CD4-positive, CD25-positive, alpha-beta regulatory T cell (primary cell): ENCODE data around the gene DDX10. TPM values are rescaled to one million over a fixed set of nuclear protein-coding genes. Genes with fewer than 3 reads are reported as not detected.
"Not testable (repeated sequence)": the region's sequence is repeated elsewhere in the genome, so short reads cannot be mapped to it uniquely, and the experiment has no call there.

Source experiments
- ATAC-seq, 2 donors: fragments of 150-1000 bp; cut with Tn5 transposase; one replicate each; pipeline ENCODE4 v1.10.0; 2021; ENCODE audit warnings: low read depth in 2 of 2, moderate number of reproducible peaks in 2 of 2, moderate library complexity in 1 of 2
- DNase-seq, 3 donors: peaks; one replicate each; pipeline versions ENCODE4 v3.0.0 to v3.0.0-alpha.2; 2012 to 2022; ENCODE audit warnings: mixed read lengths in 1 of 3
- H3K27ac ChIP-seq: one replicate; pipeline ENCODE4 v1.7.0; 2013; ENCODE audit warnings: mild to moderate bottlenecking, low read length; ENCODE audit not compliant: insufficient read depth, poor library complexity, severe bottlenecking
- H3K27me3 ChIP-seq: one replicate; pipeline ENCODE4 v1.7.0; 2013; ENCODE audit warnings: low read length; ENCODE audit not compliant: control insufficient read depth, insufficient read depth
- H3K36me3 ChIP-seq: one replicate; pipeline ENCODE4 v1.7.0; 2013; ENCODE audit warnings: mild to moderate bottlenecking, low read length, moderate library complexity; ENCODE audit not compliant: control insufficient read depth, insufficient read depth
- H3K4me1 ChIP-seq: 2 replicates; pipeline ENCODE4 v1.7.0; 2013; ENCODE audit warnings: mild to moderate bottlenecking, low read length; ENCODE audit not compliant: insufficient read depth, control insufficient read depth, poor library complexity, severe bottlenecking
- H3K4me3 ChIP-seq: one replicate; pipeline ENCODE4 v1.7.0; 2013; ENCODE audit warnings: low read depth, mild to moderate bottlenecking, low read length, moderate library complexity
- H3K9me3 ChIP-seq, 2 experiments: 1 replicate in 1 of 2; 2 replicates in 1 of 2; pipeline ENCODE4 v1.7.0; 2013; ENCODE audit warnings: low read length in 2 of 2, mild to moderate bottlenecking in 1 of 2, moderate library complexity in 1 of 2; ENCODE audit not compliant: control insufficient read depth in 2 of 2
- H3K27ac Mint-ChIP-seq, 3 donors: one replicate each; pipeline ENCODE4 v1.8.0; 2020 to 2022; ENCODE audit warnings: mild to moderate bottlenecking in 3 of 3, mixed read lengths in 3 of 3, moderate library complexity in 2 of 3
- H3K27me3 Mint-ChIP-seq: one replicate; pipeline ENCODE4 v1.8.0; 2022; ENCODE audit warnings: mild to moderate bottlenecking, mixed read lengths
- H3K36me3 Mint-ChIP-seq: one replicate; pipeline ENCODE4 v1.8.0; 2020; ENCODE audit warnings: mixed read lengths
- H3K4me1 Mint-ChIP-seq, 4 donors: one replicate each; pipeline ENCODE4 v1.8.0; 2020 to 2022; ENCODE audit warnings: mixed read lengths in 4 of 4, mild to moderate bottlenecking in 1 of 4
- H3K4me3 Mint-ChIP-seq, 4 donors: one replicate each; pipeline ENCODE4 v1.8.0; 2020 to 2022; ENCODE audit warnings: mild to moderate bottlenecking in 4 of 4, mixed read lengths in 4 of 4, moderate library complexity in 3 of 4
- H3K9me3 Mint-ChIP-seq, 7 donors: one replicate each; pipeline ENCODE4 v1.8.0; 2020 to 2022; ENCODE audit warnings: mixed read lengths in 7 of 7, mild to moderate bottlenecking in 3 of 7, moderate library complexity in 2 of 7
- polyA plus RNA-seq, 4 donors: library from polyadenylated mRNA; unstranded; fragments of 300-500 nt; fragmentation: Illumina TruSeq; gene quantifications; one replicate each; pipeline ENCODE4 v1.2.3, GENCODE V29; 2021
- total RNA-seq: library from RNA; stranded (reverse); gene quantifications from one replicate; pipeline ENCODE4 v1.2.3, GENCODE V29; 2022

Gene DDX10
- total and polyA plus RNA-seq, 5 donors from 2014 or later = 10.5 to 23.3 (median 14.0) TPM

GRCh38 chr11:108628326-108628725, 36.5 kb upstream of the DDX10 start:
- peaks cover 3% of the 10 kb centered on the region for H3K27me3 ChIP-seq
- no peaks in the 10 kb centered on the region for H3K4me1 ChIP-seq
- Mint-ChIP-seq H3K9me3 (peaks cover 0 to 2% (median 0%) of the 10 kb centered on the region in 7 donors), H3K27me3 (peaks cover 25% of the 10 kb centered on the region), H3K27ac (no peak overlapping the region), H3K36me3 (no peaks in the 10 kb centered on the region), H3K4me1 (peaks cover under 1 to 11% (median 8%) of the 10 kb centered on the region in 4 donors), H3K4me3 (no peak overlapping the region)
- ATAC-seq = no peak
- H3K4me3 ChIP-seq = no peak overlapping the region
- no peak overlapping the region for H3K27ac ChIP-seq
- no peak for DNase-seq
- H3K9me3 ChIP-seq = no peaks in the 10 kb centered on the region
- H3K36me3 ChIP-seq = no peaks in the 10 kb centered on the region

- H3K36me3 Mint-ChIP-seq = no peaks in the 10 kb centered on the region
- no peak overlapping the region for H3K27ac Mint-ChIP-seq
- Histone ChIP-seq H3K36me3 (no peaks in the 10 kb centered on the region), H3K9me3 (no peaks in the 10 kb centered on the region), H3K27ac (no peak overlapping the region), H3K4me3 (no peak overlapping the region), H3K27me3 (peaks cover 3% of the 10 kb centered on the region), H3K4me1 (no peaks in the 10 kb centered on the region)
- ATAC-seq (no peak), DNase-seq (no peak)
- peaks cover 0 to 11% (median 8%) of the 10 kb centered on the region in 4 donors for H3K4me1 Mint-ChIP-seq
- peaks cover 0 to 2% (median 0%) of the 10 kb centered on the region in 7 donors for H3K9me3 Mint-ChIP-seq
- peaks cover 21% of the 10 kb centered on the region for H3K27me3 Mint-ChIP-seq
- H3K4me3 Mint-ChIP-seq = no peak overlapping the region
These were observed 36.1 kb upstream of the DDX10 start for GRCh38 chr11:108628812-108629211.

- Histone ChIP-seq H3K27me3 (peaks cover 3% of the 10 kb centered on the region), H3K36me3 (no peaks in the 10 kb centered on the region), H3K4me3 (no peak overlapping the region), H3K9me3 (no peaks in the 10 kb centered on the region), H3K4me1 (no peaks in the 10 kb centered on the region), H3K27ac (no peak overlapping the region)
- Mint-ChIP-seq H3K36me3 (no peaks in the 10 kb centered on the region), H3K27me3 (peaks cover 24% of the 10 kb centered on the region), H3K9me3 (peaks cover 0 to 2% (median 0%) of the 10 kb centered on the region in 7 donors), H3K4me3 (no peak overlapping the region), H3K27ac (no peak overlapping the region), H3K4me1 (peaks cover 0 to 8% (median 7%) of the 10 kb centered on the region in 4 donors)
- ATAC-seq = no peak
- DNase-seq = no peak
These were observed 35.6 kb upstream of the DDX10 start for GRCh38 chr11:108629274-108629673.

- no peak overlapping the region for H3K27ac Mint-ChIP-seq
- DNase-seq (no peak), ATAC-seq (no peak)
- Histone ChIP-seq H3K27me3 (peaks cover 7% of the 10 kb centered on the region), H3K4me3 (no peak overlapping the region), H3K27ac (no peak overlapping the region), H3K36me3 (no peaks in the 10 kb centered on the region), H3K9me3 (no peaks in the 10 kb centered on the region), H3K4me1 (no peaks in the 10 kb centered on the region)
- H3K4me3 Mint-ChIP-seq = no peak overlapping the region
- H3K36me3 Mint-ChIP-seq = no peaks in the 10 kb centered on the region
- peaks cover 0 to 2% (median 0%) of the 10 kb centered on the region in 7 donors for H3K9me3 Mint-ChIP-seq
- no peaks in the 10 kb centered on the region for H3K4me1 Mint-ChIP-seq
- H3K27me3 Mint-ChIP-seq = peaks cover 30% of the 10 kb centered on the region
These were observed 32.7 kb upstream of the DDX10 start for GRCh38 chr11:108632041-108632704.

DNA sequence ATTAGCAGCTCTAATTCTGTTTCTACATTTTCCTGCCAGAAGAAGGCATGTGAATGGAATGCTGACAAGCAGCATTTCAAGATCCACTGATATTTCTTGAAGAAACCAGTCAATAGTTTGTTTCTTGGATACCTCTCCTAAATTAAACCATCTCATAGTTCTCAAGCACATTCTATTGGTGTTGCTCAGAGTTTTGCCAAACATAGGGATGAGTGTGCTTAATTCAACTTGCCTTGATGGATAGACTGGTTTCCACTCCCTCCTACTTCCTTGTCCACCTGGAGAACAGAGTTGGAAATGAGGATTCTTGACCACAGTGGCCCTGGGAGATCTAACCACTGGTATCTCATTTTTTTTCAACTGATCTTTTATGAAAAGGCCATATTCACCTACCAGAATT, 29.8 kb upstream of the DDX10 start:
- Histone ChIP-seq H3K4me1 (no peaks in the 10 kb centered on the region), H3K36me3 (no peaks in the 10 kb centered on the region), H3K4me3 (no peak overlapping the region), H3K27ac (no peak overlapping the region), H3K9me3 (no peaks in the 10 kb centered on the region), H3K27me3 (peaks cover 11% of the 10 kb centered on the region)
- Mint-ChIP-seq H3K9me3 (peaks cover 0 to 2% (median 0%) of the 10 kb centered on the region in 7 donors), H3K27ac (no peak overlapping the region), H3K4me1 (no peaks in the 10 kb centered on the region), H3K36me3 (no peaks in the 10 kb centered on the region), H3K27me3 (peaks cover 37% of the 10 kb centered on the region), H3K4me3 (no peak overlapping the region)
- DNase-seq (no peak), ATAC-seq (no peak)

GRCh38 chr11:108636222-108636621, 28.6 kb upstream of the DDX10 start:
- Mint-ChIP-seq H3K4me3 (no peak overlapping the region), H3K27ac (no peak overlapping the region), H3K36me3 (no peaks in the 10 kb centered on the region), H3K9me3 (peaks cover 0 to 1% (median 0%) of the 10 kb centered on the region in 7 donors), H3K4me1 (no peaks in the 10 kb centered on the region), H3K27me3 (peaks cover 40% of the 10 kb centered on the region)
- Histone ChIP-seq H3K27me3 (peaks cover 8% of the 10 kb centered on the region), H3K4me1 (no peaks in the 10 kb centered on the region), H3K36me3 (no peaks in the 10 kb centered on the region), H3K4me3 (no peak overlapping the region), H3K9me3 (no peaks in the 10 kb centered on the region), H3K27ac (no peak overlapping the region)
- DNase-seq (no peak), ATAC-seq (no peak)

DNA sequence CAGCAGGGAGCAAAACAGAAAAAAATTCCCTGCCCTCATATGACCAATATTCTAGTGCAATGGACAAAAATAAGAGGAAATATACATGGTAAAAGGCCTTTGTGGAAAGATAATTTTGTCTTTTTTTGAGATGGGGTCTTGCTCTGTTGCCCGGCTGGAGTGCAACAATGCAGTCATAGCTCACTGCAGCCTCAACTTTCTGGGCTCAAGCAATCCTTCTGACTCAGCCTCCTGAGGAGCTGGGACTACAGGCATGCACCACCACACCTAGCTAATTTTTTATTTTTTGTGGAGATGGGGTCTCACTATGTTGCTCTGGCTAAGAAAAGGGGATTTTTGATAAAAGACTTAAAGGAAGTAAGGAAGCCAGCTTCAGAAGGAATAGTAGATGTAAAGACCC, 25.7 kb upstream of the DDX10 start:
- Histone ChIP-seq H3K9me3 (no peaks in the 10 kb centered on the region), H3K27me3 (peaks cover 8% of the 10 kb centered on the region), H3K36me3 (no peaks in the 10 kb centered on the region), H3K27ac (no peak overlapping the region), H3K4me3 (no peak overlapping the region), H3K4me1 (no peaks in the 10 kb centered on the region)
- no peaks in the 10 kb centered on the region for H3K36me3 Mint-ChIP-seq
- peaks cover 33% of the 10 kb centered on the region for H3K27me3 Mint-ChIP-seq
- H3K27ac Mint-ChIP-seq = no peak overlapping the region
- no peaks in the 10 kb centered on the region for H3K4me1 Mint-ChIP-seq
- DNase-seq (no peak), ATAC-seq (no peak)
- H3K9me3 Mint-ChIP-seq = peaks cover 0 to 1% (median 0%) of the 10 kb centered on the region in 7 donors
- H3K4me3 Mint-ChIP-seq = no peak overlapping the region

DNA sequence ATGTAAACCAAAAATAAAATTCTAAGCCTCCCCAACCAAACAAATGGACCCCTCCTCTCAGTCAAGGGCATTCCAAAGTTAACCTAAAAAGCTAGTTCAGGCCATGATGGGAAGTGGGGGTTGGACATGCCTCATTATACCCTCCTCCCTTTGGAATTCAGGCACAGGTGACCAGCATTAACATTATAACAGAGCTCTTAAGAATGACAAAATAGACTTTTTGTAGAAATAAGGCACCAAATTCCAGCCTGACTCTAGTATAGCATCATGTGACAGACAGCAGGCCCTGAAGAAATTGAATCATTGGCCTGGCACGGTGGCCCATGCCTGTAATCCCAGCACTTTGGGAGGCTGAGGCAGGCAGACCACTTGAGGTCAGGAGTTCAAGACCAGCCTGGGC, 23.1 kb upstream of the DDX10 start:
- not testable (repeated sequence) for H3K4me3 Mint-ChIP-seq, DNase-seq, H3K9me3 Mint-ChIP-seq, H3K27ac Mint-ChIP-seq, H3K4me1 Mint-ChIP-seq, ATAC-seq, H3K27me3 ChIP-seq, H3K4me3 ChIP-seq, H3K4me1 ChIP-seq, H3K36me3 Mint-ChIP-seq, H3K36me3 ChIP-seq, H3K27ac ChIP-seq, H3K9me3 ChIP-seq
- H3K27me3 Mint-ChIP-seq = peaks cover 29% of the 10 kb centered on the region
